ENCODE measurements around the gene GAGE1.
"Not testable (repeated sequence)": the region's sequence is repeated elsewhere in the genome, so short reads cannot be mapped to it uniquely, and the experiment has no call there.

GAGE1 gene

GRCh38 chrX:49598720-49599119, at the start of gene GAGE1:
TSS of gene GAGE1 (plus strand) at chrX:49599020. CDS start at chrX:49600175, 1,155 bp downstream.
- not testable (repeated sequence) for DNase-seq (ENCODE audit: low read depth); H3K4me3 ChIP-seq (ENCODE audit: low read length)

- not testable (repeated sequence) for H3K4me3 ChIP-seq (ENCODE audit: low read length); DNase-seq (ENCODE audit: low read depth)
These were observed 47.8 kb upstream of the GAGE1 start, which contains the start of gene GAGE12E for GRCh38 chrX:49550989-49551388. TSS of gene GAGE12E (plus strand) at chrX:49551289. CDS start at chrX:49552444, 1,155 bp downstream.

- not testable (repeated sequence) for H3K4me3 ChIP-seq (ENCODE audit: low read length); DNase-seq (ENCODE audit: low read depth)
These were observed 38.3 kb upstream of the GAGE1 start, which contains the start of gene GAGE12F for GRCh38 chrX:49560542-49560941. TSS of gene GAGE12F (plus strand) at chrX:49560842. CDS start at chrX:49561997, 1,155 bp downstream.

- DNase-seq (ENCODE audit: low read depth); H3K4me3 ChIP-seq (ENCODE audit: low read length): not testable (repeated sequence)
These were observed 30.1 kb upstream of the GAGE1 start for GRCh38 chrX:49568728-49569127.

GRCh38 chrX:49569152-49569551, 29.7 kb upstream of the GAGE1 start:
- DNase-seq (ENCODE audit: low read depth); H3K4me3 ChIP-seq (ENCODE audit: low read length): not testable (repeated sequence)

GRCh38 chrX:49570100-49570499, 28.7 kb upstream of the GAGE1 start, which contains the start of gene GAGE12G:
TSS of gene GAGE12G (plus strand) at chrX:49570400. CDS start at chrX:49571555, 1,155 bp downstream.
- not testable (repeated sequence) for DNase-seq (ENCODE audit: low read depth); H3K4me3 ChIP-seq (ENCODE audit: low read length)

GRCh38 chrX:49579649-49580048, 19.2 kb upstream of the GAGE1 start, which contains the start of gene GAGE12H:
TSS of gene GAGE12H (plus strand) at chrX:49579949. CDS start at chrX:49581104, 1,155 bp downstream.
- H3K4me3 ChIP-seq (ENCODE audit: low read length); DNase-seq (ENCODE audit: low read depth): not testable (repeated sequence)

- DNase-seq (ENCODE audit: low read depth); H3K4me3 ChIP-seq (ENCODE audit: low read length): not testable (repeated sequence)
These were observed 9.6 kb upstream of the GAGE1 start, which contains the start of gene GAGE2A for GRCh38 chrX:49589196-49589595. TSS of gene GAGE2A (plus strand) at chrX:49589496. CDS start at chrX:49590651, 1,155 bp downstream.

GRCh38 chrX:49589769-49590478, 8.9 kb upstream of the GAGE1 start:
- H3K4me3 ChIP-seq (ENCODE audit: low read length); DNase-seq (ENCODE audit: low read depth): not testable (repeated sequence)

GRCh38 chrX:49590488-49590887, 8.3 kb upstream of the GAGE1 start:
- not testable (repeated sequence) for H3K4me3 ChIP-seq (ENCODE audit: low read length); DNase-seq (ENCODE audit: low read depth)

GRCh38 chrX:49610718-49611310, 12.0 kb downstream of the GAGE1 start:
- no peak for TF ChIP-seq CTCF (IDR thresholded peaks at IDR 0.05; ENCODE audit: insufficient read depth, low read depth, low read length, missing control alignments)
- DNase-seq (ENCODE audit: low read depth) = peak; percentile 0
- no peak overlapping the region for H3K4me3 ChIP-seq (ENCODE audit: low read length)

- no peak for DNase-seq (ENCODE audit: low read depth)
- no peak for TF ChIP-seq CTCF (IDR thresholded peaks at IDR 0.05; ENCODE audit: insufficient read depth, low read depth, low read length, missing control alignments)
- H3K4me3 ChIP-seq (ENCODE audit: low read length) = no peak overlapping the region
These were observed 19.8 kb downstream of the GAGE1 start for GRCh38 chrX:49618574-49618973.

All from epithelial cell of esophagus (primary cell).